Heart right ventricle (tissue), 16 donors: Measurements from ENCODE around the gene ZMPSTE24. TPM values are rescaled to one million over a fixed set of nuclear protein-coding genes. Genes with fewer than 3 reads are reported as not detected.

Experiments
- ATAC-seq, 8 donors: fragments of 200-7000 bp; cut with Tn5 transposase; one replicate each; pipeline ENCODE4 v1.9.1; 2020; ENCODE audit warnings: mild to moderate bottlenecking in 8 of 8, moderate library complexity in 8 of 8, moderate number of reproducible peaks in 1 of 8
- DNase-seq, 2 donors: peaks; one replicate each; pipeline ENCODE4 v3.0.0-alpha.2; 2020
- H3K27ac ChIP-seq, 10 donors: fragments of 200-600 bp; sonication (generic) in 2 of 10; one replicate each; pipeline versions ENCODE4 v1.5.0 to v1.8.0; 2020 to 2022; ENCODE audit warnings: mild to moderate bottlenecking in 3 of 10
- H3K27me3 ChIP-seq, 7 donors: fragments of 200-600 bp; one replicate each; pipeline ENCODE4 v1.8.0; 2021 to 2022; ENCODE audit warnings: mild to moderate bottlenecking in 2 of 7
- H3K36me3 ChIP-seq, 9 donors: fragments of 200-600 bp; sonication (generic) in 1 of 9; one replicate each; pipeline versions ENCODE4 v1.5.0 to v1.8.0; 2020 to 2022; ENCODE audit warnings: mild to moderate bottlenecking in 2 of 9
- H3K4me1 ChIP-seq, 9 donors: fragments of 200-600 bp; sonication (generic) in 1 of 9; one replicate each; pipeline versions ENCODE4 v1.5.0 to v1.8.0; 2020 to 2022; ENCODE audit warnings: mild to moderate bottlenecking in 4 of 9
- H3K4me3 ChIP-seq, 10 donors: fragments of 200-600 bp; sonication (generic) in 2 of 10; one replicate each; pipeline versions ENCODE4 v1.5.0 to v1.8.0; 2020 to 2022; ENCODE audit warnings: mild to moderate bottlenecking in 7 of 10, moderate library complexity in 2 of 10
- H3K9me3 ChIP-seq, 11 donors: fragments of 200-600 bp in 10 of 11; sonication (generic) in 2 of 11; one replicate each; pipeline versions ENCODE4 v1.5.0 to v1.8.0; 2013 to 2022; ENCODE audit warnings: mild to moderate bottlenecking in 2 of 11, control low read depth in 1 of 11, moderate library complexity in 1 of 11
- WGBS, 2 donors: extraction: QIAGEN DNeasy Blood & Tissue Kit; methylation state at CpG; one replicate each; pipeline ENCODE4 v1.1.7; 2013; ENCODE audit warnings: inconsistent platforms in 1 of 2; 5-methylcytosine and 5-hydroxymethylcytosine counted together
- intact Hi-C, 10 donors: fragments of 100-400 bp; cut with DNase I; formaldehyde crosslinking; loops; one replicate each; pipeline versions ENCODE4 v1.11.1 to v1.14.2; 2022
- polyA plus RNA-seq, 2 donors: library from polyadenylated mRNA; stranded (reverse); fragments of 200-250 nt; gene quantifications; one replicate each; pipeline ENCODE4 v1.2.3, GENCODE V29; 2013
- total RNA-seq, 10 donors: library from RNA; stranded (reverse); fragmentation: NEBNext Ultra II Directional in 3 of 10; extraction: Animal tissue kit (Norgen Biotek cat#: 25700) in 3 of 10; gene quantifications; one replicate each; pipeline versions ENCODE4 v1.2.1 to v1.2.4, GENCODE V29; 2021 to 2023
- TF ChIP-seq, protein P1 (sequence below), 9 donors: fragments of 200-600 bp; sonication (generic) in 2 of 9; IDR thresholded peaks; one replicate each; pipeline versions ENCODE4 v1.5.0 to v1.8.0; 2021 to 2022; ENCODE audit warnings: antibody characterized with exemption in 9 of 9, mild to moderate bottlenecking in 5 of 9, moderate library complexity in 1 of 9
- donor health status: Arrhythmogenic right ventricular cardiomyopathy.
- donor health status: ischemic (EF 13 %, LVEDD 7.1; RV severe dilation, severe dysfunction).
- donor health status: healthy with polysubstance abuse.
- donor health status: DM: no; HTN: yes; CAD: no.
- donor health status: DM: no; HTN: no; CAD: no.
- donor health status: ischemic (EF 25% LVEDD 6.9; RV normal size, moderate dysfunction).
- donor health status: ischemic (EF 25% LVEDD 5.7; RV mildly dilated, moderate dysfunction).
- donor health status: healthy.
- donor health status: DM: yes; HTN: yes; CAD: no.
- donor health status: Ischemic cardiomyopathy.
- donor health status: ischemic (EF 35%, LVEDD 5.7; RV mildly dilated, moderate dysfunction).
- donor health status: nonischemic (EF 11% LVEDD 7.7; RV severe dilation, severe dysfunction).
- donor health status: DM: yes; HTN: yes; CAD: no.
- donor health status: PGD.
- donor health status: ischemic (EF 29% LVEDD 5.4; RV normal size, mild dysfunction).
- donor health status: nonischemic (EF 23%, LVEDD 6.1; RV moderate dilation, normal function).

Gene ZMPSTE24
- total and polyA plus RNA-seq, 12 donors, result 19.9 to 47.5 (median 27.5) TPM

DNA sequence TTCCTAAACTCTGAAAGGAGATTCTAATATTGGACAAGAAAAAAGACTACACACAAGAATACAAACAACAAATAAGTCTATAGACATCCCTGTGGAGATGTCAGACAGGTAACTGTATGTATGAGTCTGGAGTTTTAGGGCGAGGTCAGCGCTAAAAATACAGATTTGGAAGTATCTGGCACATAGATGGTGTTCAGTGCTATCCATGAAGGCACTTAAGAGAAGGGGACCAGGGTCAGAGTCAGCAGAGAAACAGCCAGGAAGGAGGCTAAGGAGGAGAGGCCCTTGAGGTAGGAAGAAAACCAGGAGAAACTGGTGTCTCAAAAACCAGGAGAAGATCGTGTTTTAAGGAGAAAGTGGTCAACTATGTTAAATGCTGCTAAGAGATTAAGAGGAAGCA is 18.1 kb downstream of the ZMPSTE24 start:
- ATAC-seq (peak in 2 of 8 donors; percentile 27), DNase-seq (no peak)
- peaks cover 0 to 96% (median 24%) of the 10 kb centered on the region in 9 donors for H3K36me3 ChIP-seq
- no peaks in the 10 kb centered on the region for H3K9me3 ChIP-seq
- H3K4me3 ChIP-seq, result no peak overlapping the region
- TF ChIP-seq, protein P1, sequence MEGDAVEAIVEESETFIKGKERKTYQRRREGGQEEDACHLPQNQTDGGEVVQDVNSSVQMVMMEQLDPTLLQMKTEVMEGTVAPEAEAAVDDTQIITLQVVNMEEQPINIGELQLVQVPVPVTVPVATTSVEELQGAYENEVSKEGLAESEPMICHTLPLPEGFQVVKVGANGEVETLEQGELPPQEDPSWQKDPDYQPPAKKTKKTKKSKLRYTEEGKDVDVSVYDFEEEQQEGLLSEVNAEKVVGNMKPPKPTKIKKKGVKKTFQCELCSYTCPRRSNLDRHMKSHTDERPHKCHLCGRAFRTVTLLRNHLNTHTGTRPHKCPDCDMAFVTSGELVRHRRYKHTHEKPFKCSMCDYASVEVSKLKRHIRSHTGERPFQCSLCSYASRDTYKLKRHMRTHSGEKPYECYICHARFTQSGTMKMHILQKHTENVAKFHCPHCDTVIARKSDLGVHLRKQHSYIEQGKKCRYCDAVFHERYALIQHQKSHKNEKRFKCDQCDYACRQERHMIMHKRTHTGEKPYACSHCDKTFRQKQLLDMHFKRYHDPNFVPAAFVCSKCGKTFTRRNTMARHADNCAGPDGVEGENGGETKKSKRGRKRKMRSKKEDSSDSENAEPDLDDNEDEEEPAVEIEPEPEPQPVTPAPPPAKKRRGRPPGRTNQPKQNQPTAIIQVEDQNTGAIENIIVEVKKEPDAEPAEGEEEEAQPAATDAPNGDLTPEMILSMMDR (IDR thresholded peaks at IDR 0.05), result no peak
- intact Hi-C loops, result no loop called here
- H3K27me3 ChIP-seq, result no peaks in the 10 kb centered on the region
- 84 to 91% methylated on average over 3 of the region's 3 CpGs for WGBS, 2 donors
- peaks cover 0 to 9% (median 0%) of the 10 kb centered on the region in 9 donors for H3K4me1 ChIP-seq
- peak overlapping the region in 1 of 10 donors; percentile 33 for H3K27ac ChIP-seq

DNA sequence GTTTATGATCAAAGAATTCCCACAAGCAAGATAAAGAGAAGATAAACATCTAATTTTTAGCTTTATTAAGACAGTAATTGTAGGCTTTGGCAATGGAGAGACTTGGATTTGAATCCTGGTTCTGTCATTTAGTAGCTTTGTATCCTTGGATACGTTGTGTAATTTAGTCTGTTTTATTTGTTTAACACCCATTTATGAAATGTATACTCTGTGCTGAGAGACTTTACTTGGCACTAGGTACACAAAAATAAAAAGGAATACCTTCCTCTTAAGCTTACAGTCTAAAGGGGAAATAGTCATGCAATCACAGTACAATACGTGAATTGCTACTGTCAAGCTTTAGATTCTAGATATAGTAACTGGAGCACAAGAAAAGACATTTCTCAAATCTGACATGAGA is 23.8 kb downstream of the ZMPSTE24 start:
- intact Hi-C loops, result no loop called here
- 81 to 89% methylated on average over 2 of the region's 2 CpGs for WGBS, 2 donors
- H3K4me3 ChIP-seq, result no peak overlapping the region
- no peaks in the 10 kb centered on the region for H3K27me3 ChIP-seq
- ATAC-seq, result no peak
- DNase-seq, result no peak
- TF ChIP-seq, protein P1 (IDR thresholded peaks at IDR 0.05), result no peak
- peaks cover 0 to 97% (median 28%) of the 10 kb centered on the region in 9 donors for H3K36me3 ChIP-seq
- H3K4me1 ChIP-seq, result no peaks in the 10 kb centered on the region
- H3K27ac ChIP-seq, result no peak overlapping the region
- no peaks in the 10 kb centered on the region for H3K9me3 ChIP-seq

DNA sequence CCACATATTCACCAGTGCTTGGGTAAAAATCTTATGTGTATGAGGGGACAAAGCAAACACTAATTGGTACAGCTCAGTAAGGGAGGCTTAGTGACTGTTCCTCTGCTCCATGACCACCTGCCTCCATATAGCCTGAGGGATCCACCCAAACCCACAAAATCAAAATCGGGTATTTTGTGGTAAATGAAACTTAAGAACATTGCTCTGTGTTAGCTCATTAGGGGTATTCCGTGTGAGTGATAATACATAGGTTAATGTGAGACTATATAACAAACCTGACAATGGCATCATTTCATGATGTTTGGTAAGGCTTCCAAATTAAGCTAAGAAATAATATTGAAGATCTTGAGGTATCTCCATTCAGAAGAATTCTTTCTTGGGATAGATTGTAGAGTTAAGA is 33.3 kb downstream of the ZMPSTE24 start:
- H3K36me3 ChIP-seq, result peaks cover 0 to 89% (median 68%) of the 10 kb centered on the region in 9 donors
- H3K27me3 ChIP-seq, result no peaks in the 10 kb centered on the region
- no peak overlapping the region for H3K4me3 ChIP-seq
- 93 to 96% methylated on average over 2 of the region's 2 CpGs for WGBS, 2 donors
- H3K4me1 ChIP-seq, result no peaks in the 10 kb centered on the region
- H3K27ac ChIP-seq, result no peak overlapping the region
- no peak for DNase-seq
- intact Hi-C loops, result no loop called here
- H3K9me3 ChIP-seq, result no peaks in the 10 kb centered on the region
- no peak for ATAC-seq
- TF ChIP-seq, protein P1 (IDR thresholded peaks at IDR 0.05), result no peak

DNA sequence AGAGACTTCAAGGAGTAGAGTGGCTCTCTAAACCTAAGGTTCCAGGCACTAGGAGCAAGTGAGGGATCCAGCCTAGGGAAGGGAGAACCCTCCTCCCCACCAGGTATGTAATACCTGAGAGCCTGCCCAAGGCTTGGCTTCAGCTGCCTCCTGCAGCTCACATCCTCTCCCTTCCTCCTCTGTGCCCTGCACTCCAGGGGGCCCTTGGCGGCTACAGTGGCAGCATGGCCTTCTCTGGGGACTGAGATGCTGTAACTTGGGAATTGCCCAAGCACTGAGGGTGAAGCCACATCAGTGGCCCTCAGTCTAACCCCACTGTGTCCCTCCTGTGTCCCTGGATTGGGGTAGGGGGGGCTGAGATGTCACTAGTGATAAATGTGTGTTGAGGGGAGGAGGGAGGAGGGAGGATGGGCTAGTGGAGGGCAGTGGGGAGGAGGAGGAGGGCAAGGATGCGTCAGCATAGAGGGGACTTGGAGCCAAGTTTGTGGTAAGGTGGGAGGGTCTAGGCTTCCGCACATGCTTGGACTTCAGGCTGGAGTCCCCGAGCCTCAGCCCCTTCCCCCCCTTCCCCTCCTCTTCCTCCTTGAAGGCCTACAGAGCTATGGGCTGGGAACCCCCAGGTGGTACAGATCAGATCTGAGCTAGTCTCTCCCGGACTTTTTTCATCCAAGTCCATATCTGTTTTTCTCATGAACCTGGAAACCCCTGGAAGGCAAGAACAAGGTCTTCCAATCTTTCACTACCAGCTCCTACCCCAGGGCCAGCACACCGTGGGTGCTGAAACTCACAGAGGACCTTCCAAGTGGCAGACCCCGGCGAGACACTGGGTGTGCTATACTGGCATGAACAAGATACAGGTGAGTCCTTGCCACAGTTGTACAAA is 41.6 kb downstream of the ZMPSTE24 start:
- DNase-seq (no peak), ATAC-seq (peak in 1 of 8 donors; percentile 19)
- peaks cover 0 to 6% (median 0%) of the 10 kb centered on the region in 9 donors for H3K36me3 ChIP-seq
- H3K27ac ChIP-seq, result no peak overlapping the region
- no peaks in the 10 kb centered on the region for H3K9me3 ChIP-seq
- H3K27me3 ChIP-seq, result peaks cover 0 to 19% (median 15%) of the 10 kb centered on the region in 7 donors
- TF ChIP-seq, protein P1 (IDR thresholded peaks at IDR 0.05), result no peak
- H3K4me1 ChIP-seq, result no peaks in the 10 kb centered on the region
- intact Hi-C loops, result no loop called here
- H3K4me3 ChIP-seq, result no peak overlapping the region
- WGBS, 2 donors, result 64 to 72% methylated on average over 8 of the region's 8 CpGs
